GM12878 (cell line): ENCODE measurements around the gene SCAANT1. TPM values are rescaled to one million over a fixed set of nuclear protein-coding genes. Genes with fewer than 3 reads are reported as not detected.

Experiments
- ATAC-seq: fragments of 200-7000 bp; cut with Tn5 transposase; 3 replicates; pipeline ENCODE4 v1.9.1; 2020; ENCODE audit warnings: mild to moderate bottlenecking, moderate library complexity
- BruUV-seq: library from RNA; stranded (reverse); fragments of 400-500 nt; replicated peaks from 2 replicates; lab custom pipeline; 2021; lab: Mats Ljungman, UMichigan
- CTCF ChIA-PET: fragments of 300-600 bp; sonication (Branson Sonifier 250); formaldehyde crosslinking; extraction: SDS; loops from one replicate; lab custom pipeline; 2021; ENCODE audit warnings: inconsistent platforms; lab: Yijun Ruan, JAX
- POLR2A ChIA-PET: fragments of 350-600 bp; formaldehyde crosslinking; extraction: SDS; loops from one replicate; lab custom pipeline; 2021; ENCODE audit warnings: inconsistent platforms; lab: Charles Lee
- RAD21 ChIA-PET: fragments of 300-600 bp; sonication (Branson Sonifier 250); formaldehyde crosslinking; loops from one replicate; lab custom pipeline; 2023; ENCODE audit warnings: antibody characterized with exemption; ENCODE audit not compliant: unreplicated experiment; lab: Charles Lee
- SMC1A ChIA-PET: fragments of 300-600 bp; sonication (Branson Sonifier 250); formaldehyde crosslinking; loops from one replicate; lab custom pipeline; 2023; ENCODE audit not compliant: unreplicated experiment, uncharacterized antibody; lab: Charles Lee
- DNase-seq: peaks from one replicate; pipeline ENCODE4 v3.0.0-alpha.2; 2011; ENCODE audit warnings: low read depth, low spot score
- FAIRE-seq: peaks from 3 replicates; lab custom pipeline; 2011; peaks lifted over from hg19 to GRCh38; lab: Jason Lieb, UNC
- H2AFZ ChIP-seq: 2 replicates; pipeline ENCODE4 v1.6.0; 2011; ENCODE audit warnings: low read depth, low read length, control low read depth; ENCODE audit not compliant: control insufficient read depth
- H3K27ac ChIP-seq: 2 replicates; pipeline ENCODE4 v1.5.1; 2011; ENCODE audit warnings: control low read depth; ENCODE audit not compliant: control insufficient read depth, insufficient read depth
- H3K27me3 ChIP-seq, 2 experiments: replicated peaks in 1 of 2; 2 replicates each; pipeline versions ENCODE4 v1.6.0 to v1.6.1; 2011; ENCODE audit warnings: low read length in 1 of 2; ENCODE audit not compliant: control insufficient read depth in 2 of 2, insufficient read depth in 2 of 2
- H3K36me3 ChIP-seq, 2 experiments: 2 replicates each; pipeline ENCODE4 v1.5.1; 2011; ENCODE audit warnings: low read length in 1 of 2; ENCODE audit not compliant: control insufficient read depth in 2 of 2, insufficient read depth in 2 of 2
- H3K4me1 ChIP-seq: 2 replicates; pipeline ENCODE4 v1.6.1; 2011; ENCODE audit warnings: mild to moderate bottlenecking, low read length, moderate library complexity, mixed read lengths; ENCODE audit not compliant: control insufficient read depth, insufficient read depth
- H3K4me2 ChIP-seq: 2 replicates; pipeline ENCODE4 v1.6.0; 2011; ENCODE audit warnings: control low read depth; ENCODE audit not compliant: control insufficient read depth, insufficient read depth
- H3K4me3 ChIP-seq: fragments of 200-600 bp; sonication (generic); 2 replicates; pipeline ENCODE4 v1.5.1; 2016
- H3K79me2 ChIP-seq: 2 replicates; pipeline ENCODE4 v1.6.0; 2011; ENCODE audit warnings: low read length; ENCODE audit not compliant: control insufficient read depth, insufficient read depth
- H3K9ac ChIP-seq: 2 replicates; pipeline ENCODE4 v1.8.0; 2011; ENCODE audit warnings: low read length, control low read depth, mixed read lengths; ENCODE audit not compliant: control insufficient read depth, insufficient read depth
- H3K9me3 ChIP-seq: replicated peaks from 3 replicates; pipeline ENCODE4 v1.5.1; 2011; ENCODE audit warnings: mild to moderate bottlenecking, low read length; ENCODE audit not compliant: control insufficient read depth, insufficient read depth
- H4K20me1 ChIP-seq: 2 replicates; pipeline ENCODE4 v1.6.0; 2011; ENCODE audit not compliant: control insufficient read depth, insufficient read depth
- ESRRA ChIP-seq: IDR thresholded peaks from 2 replicates; pipeline ENCODE4 v1.6.1; 2012; ENCODE audit warnings: mild to moderate bottlenecking, low read length, improper control_type of control experiment
- HCFC1 ChIP-seq: fragments of 150-350 bp; IDR thresholded peaks from 2 replicates; pipeline ENCODE4 v1.6.1; 2014; ENCODE audit warnings: low read length
- JUND ChIP-seq: IDR thresholded peaks from 2 replicates; pipeline ENCODE4 v1.6.1; 2012; ENCODE audit warnings: low read depth, mild to moderate bottlenecking, low read length, improper control_type of control experiment, moderate library complexity
- KLF5 ChIP-seq: fragments of 450-650 bp; IDR thresholded peaks from 2 replicates; pipeline ENCODE4 v1.6.1; 2014; ENCODE audit warnings: mild to moderate bottlenecking; ENCODE audit not compliant: partially characterized antibody
- MXI1 ChIP-seq: fragments of 150-350 bp; IDR thresholded peaks from 2 replicates; pipeline ENCODE4 v1.6.1; 2011; ENCODE audit warnings: low read depth, mild to moderate bottlenecking, inconsistent platforms, low read length, improper control_type of control experiment
- NFIC ChIP-seq: IDR thresholded peaks from 2 replicates; pipeline ENCODE4 v1.6.1; 2012; ENCODE audit warnings: low read depth, mild to moderate bottlenecking, inconsistent platforms, low read length, moderate library complexity
- NR2C2 ChIP-seq: IDR thresholded peaks from 2 replicates; pipeline ENCODE4 v1.6.1; 2011; ENCODE audit warnings: borderline replicate concordance, low read depth; ENCODE audit not compliant: control insufficient read depth, insufficient read length
- NRF1 ChIP-seq: conservative IDR thresholded peaks from 2 replicates; pipeline ENCODE4 v1.6.1; 2011; ENCODE audit warnings: mild to moderate bottlenecking, low read depth, low read length, improper control_type of control experiment
- POLR2A ChIP-seq: IDR thresholded peaks from 2 replicates; pipeline ENCODE4 v1.6.1; 2011; ENCODE audit warnings: low read depth, mild to moderate bottlenecking, low read length
- POLR2AphosphoS5 ChIP-seq: IDR thresholded peaks from 2 replicates; pipeline ENCODE4 v1.6.1; 2011; ENCODE audit warnings: mild to moderate bottlenecking, low read length, inconsistent platforms
- RB1 ChIP-seq: fragments of 450-650 bp; formaldehyde crosslinking; IDR thresholded peaks from 2 replicates; pipeline ENCODE4 v1.6.1; 2017; ENCODE audit warnings: mild to moderate bottlenecking, borderline replicate concordance
- RBBP5 ChIP-seq: fragments of 200-600 bp; sonication (generic); conservative IDR thresholded peaks from 2 replicates; pipeline ENCODE4 v1.6.1; 2016
- SMARCA5 ChIP-seq: fragments of 450-650 bp; IDR thresholded peaks from 2 replicates; pipeline ENCODE4 v1.6.1; 2017; ENCODE audit warnings: mild to moderate bottlenecking
- SRF ChIP-seq, 2 experiments: IDR thresholded peaks; 2 replicates each; pipeline ENCODE4 v1.6.1; 2011; ENCODE audit warnings: low read depth in 2 of 2, low read length in 2 of 2, mild to moderate bottlenecking in 1 of 2, moderate library complexity in 1 of 2
- STAT1 ChIP-seq: fragments of 450-650 bp; conservative IDR thresholded peaks from 2 replicates; pipeline ENCODE4 v1.6.1; 2014; ENCODE audit warnings: antibody characterized with exemption, mild to moderate bottlenecking
- STAT3 ChIP-seq: IDR thresholded peaks from 2 replicates; pipeline ENCODE4 v1.6.1; 2011; ENCODE audit warnings: low read depth, low read length, improper control_type of control experiment
- TAF1 ChIP-seq: IDR thresholded peaks from 2 replicates; pipeline ENCODE4 v1.6.1; 2011; ENCODE audit warnings: mild to moderate bottlenecking, low read depth, low read length, borderline replicate concordance
- ZNF217 ChIP-seq: fragments of 450-650 bp; IDR thresholded peaks from 2 replicates; pipeline ENCODE4 v1.6.1; 2017; ENCODE audit warnings: antibody characterized with exemption, mild to moderate bottlenecking
- WGBS: methylation state at CpG from one replicate; pipeline ENCODE4 v1.1.6; 2016; ENCODE audit warnings: low lambda C conversion rate; ENCODE audit not compliant: insufficient replicate concordance, insufficient coverage; ENCODE audit errors: missing lambda C conversion rate; 5-methylcytosine and 5-hydroxymethylcytosine counted together
- in situ Hi-C: fragments of 300-500 bp; cut with MboI; formaldehyde crosslinking; loops from 9 replicates; pipeline ENCODE4 v1.14.3; 2018; ENCODE audit warnings: mixed read lengths
- intact Hi-C: fragments of 100-400 bp; cut with micrococcal nuclease; formaldehyde crosslinking; loops from one replicate; pipeline ENCODE4 v1.14.2; 2022; ENCODE audit not compliant: unreplicated experiment
- polyA plus RNA-seq, 11 experiments: library from polyadenylated mRNA; depleted of rRNA in 4 of 11; unstranded in 6 of 11; stranded (reverse) in 5 of 11; fragments of >200 nt; fragmentation: Nextera tagmentation in 4 of 11; fragmentation: Illumina TruSeq in 1 of 11; extraction: Ambion mirVana in 4 of 11; extraction: Trizol in 1 of 11; gene quantifications; 1 replicate in 1 of 11; 2 replicates in 10 of 11; pipeline versions ENCODE4 v1.2.1 to v1.2.3, GENCODE V29; 2011 to 2016; ENCODE audit warnings: inconsistent platforms in 2 of 11, missing spikeins in 2 of 11, low read depth in 1 of 11
- total RNA-seq, 4 experiments: library from RNA; depleted of rRNA in 3 of 4; stranded (reverse); fragments of >200 nt in 3 of 4; fragmentation: Illumina TruSeq in 1 of 4; extraction: Trizol in 1 of 4; gene quantifications; 2 replicates each; pipeline versions ENCODE4 v1.2.1 to v1.2.3, GENCODE V29; 2013 to 2021

The SCAANT1 gene
- total and polyA plus RNA-seq, 10 of the 15 experiments (the other 5 are each of a cell fraction or from before 2014, with no cell fraction given) = 0.60 to 1.7 (median 0.95) TPM; not detected in 6

GRCh38 chr3:63900459-63900858, 11.7 kb downstream of the SCAANT1 start:
- Histone ChIP-seq H3K4me3 (no peak overlapping the region), H3K79me2 (peaks cover 13% of the 10 kb centered on the region), H3K27ac (no peak overlapping the region), H3K9me3 (no peaks in the 10 kb centered on the region; the same call in 2 of the 3 replicates), H2AFZ (no peak overlapping the region), H3K36me3 (peaks cover 2 to 9% of the 10 kb centered on the region in 2 experiments), H3K9ac (no peak overlapping the region), H3K27me3 (no peaks in the 10 kb centered on the region), H3K4me2 (no peak overlapping the region), H3K4me1 (peaks cover 8% of the 10 kb centered on the region; the same call in 1 of the 2 replicates), H4K20me1 (no peaks in the 10 kb centered on the region)
- no peak for TF ChIP-seq RB1
- no peak for TF ChIP-seq ZNF217
- no peak for TF ChIP-seq POLR2AphosphoS5
- TF ChIP-seq KLF5 = no peak
- no peak for TF ChIP-seq STAT1
- no peak for TF ChIP-seq NR2C2
- no peak for TF ChIP-seq SMARCA5
- no peak for TF ChIP-seq JUND
- no peak for TF ChIP-seq MXI1
- TF ChIP-seq HCFC1 = no peak
- TF ChIP-seq RBBP5 = no peak
- no peak for TF ChIP-seq NFIC
- no peak for TF ChIP-seq ESRRA
- no peak for TF ChIP-seq TAF1
- TF ChIP-seq NRF1 = no peak
- TF ChIP-seq STAT3 = no peak
- TF ChIP-seq POLR2A = no peak
- no peak for TF ChIP-seq SRF (IDR thresholded peaks at IDR 0.05; ENCODE audit: low read depth in 2 of 2, low read length in 2 of 2)
- WGBS = 97% methylated on average over 2 of the region's 2 CpGs
- intact Hi-C loops (no loop called here), in situ Hi-C loops (no loop called here)
- FAIRE-seq = no peak
- no peak for DNase-seq
- no TSS peak for BruUV-seq
- POLR2A ChIA-PET = interaction anchor here (1.0 to 1.4 kb wide), 2 partner anchors 10 to 14 kb away, joined by 3 read pairs; no protein-coding TSS in a partner anchor
- ATAC-seq = no peak
- CTCF ChIA-PET = interaction anchor here (2.2 kb wide), 1 partner anchor 92 kb away, joined by 4 read pairs; no protein-coding TSS in a partner anchor
- RAD21 ChIA-PET = no interaction called here
- SMC1A ChIA-PET = interaction anchor here (0.6 to 1.5 kb wide), 5 partner anchors 10 to 77 kb away, joined by 3 to 4 read pairs (median 3); no protein-coding TSS in a partner anchor
